B cell (primary cell): Measurements from ENCODE around the gene OR5L1. TPM values are rescaled to one million over a fixed set of nuclear protein-coding genes. Genes with fewer than 3 reads are reported as not detected.

Source experiments
- ATAC-seq: fragments of 200-7000 bp; cut with Tn5 transposase; one replicate; pipeline ENCODE4 v1.10.0; 2021; ENCODE audit warnings: low read depth, mild to moderate bottlenecking, moderate number of reproducible peaks, moderate library complexity
- CTCF ChIA-PET: fragments of 350-600 bp; sonication (Branson Sonifier 250); formaldehyde crosslinking; loops from one replicate; lab custom pipeline; 2021; ENCODE audit warnings: antibody characterized with exemption, inconsistent platforms; lab: Charles Lee
- POLR2A ChIA-PET: fragments of 350-600 bp; sonication (Branson Sonifier 250); formaldehyde crosslinking; loops from one replicate; lab custom pipeline; 2021; ENCODE audit warnings: antibody characterized with exemption; lab: Charles Lee
- DNase-seq: peaks from one replicate; pipeline ENCODE4 v3.0.0; 2013
- H2AFZ ChIP-seq: 2 replicates; pipeline ENCODE4 v1.6.1; 2012; ENCODE audit warnings: mild to moderate bottlenecking, low read depth, low read length; ENCODE audit not compliant: insufficient read depth, poor library complexity, severe bottlenecking
- H3K27ac ChIP-seq, 2 donors: 1 replicate in 1 of 2; 2 replicates in 1 of 2; pipeline ENCODE4 v1.5.1; 2012 to 2013; ENCODE audit warnings: low read length in 2 of 2, mild to moderate bottlenecking in 2 of 2, moderate library complexity in 1 of 2
- H3K27me3 ChIP-seq, 4 experiments: fragments of 200-600 bp in 1 of 4; sonication (generic) in 1 of 4; replicated peaks in 1 of 4; 1 replicate in 2 of 4; 2 replicates in 2 of 4; pipeline versions ENCODE4 v1.6.1 to v1.7.0; 2013 to 2016; ENCODE audit warnings: low read length in 3 of 4, mild to moderate bottlenecking in 2 of 4, mixed read lengths in 1 of 4, moderate library complexity in 1 of 4; ENCODE audit not compliant: insufficient read depth in 4 of 4, control insufficient read depth in 3 of 4; ENCODE audit errors: control extremely low read depth in 1 of 4
- H3K36me3 ChIP-seq, 2 experiments: replicated peaks in 1 of 2; 1 replicate in 1 of 2; 2 replicates in 1 of 2; pipeline versions ENCODE4 v1.6.1 to v1.7.1; 2013; ENCODE audit warnings: low read length in 1 of 2; ENCODE audit not compliant: insufficient read depth in 2 of 2, control insufficient read depth in 1 of 2; ENCODE audit errors: control extremely low read depth in 1 of 2, extremely low read depth in 1 of 2
- H3K4me1 ChIP-seq, 2 donors: fragments of 200-600 bp in 1 of 2; sonication (generic) in 1 of 2; 1 replicate in 1 of 2; 2 replicates in 1 of 2; pipeline versions ENCODE4 v1.5.1 to v1.6.1; 2013 to 2017; ENCODE audit warnings: low read length in 2 of 2; ENCODE audit not compliant: control insufficient read depth in 2 of 2, insufficient read depth in 2 of 2
- H3K4me2 ChIP-seq: replicated peaks from 2 replicates; pipeline ENCODE3; 2012; ENCODE audit warnings: mild to moderate bottlenecking, low read depth, low read length; ENCODE audit not compliant: poor library complexity, severe bottlenecking
- H3K4me3 ChIP-seq, 5 experiments: fragments of 200-600 bp in 1 of 5; sonication (generic) in 1 of 5; 1 replicate in 3 of 5; 2 replicates in 2 of 5; pipeline versions ENCODE4 v1.5.1 to v1.7.0; 2011 to 2016; ENCODE audit warnings: low read length in 4 of 5, mild to moderate bottlenecking in 4 of 5, low read depth in 2 of 5, control low read depth in 1 of 5, moderate library complexity in 1 of 5; ENCODE audit not compliant: insufficient read depth in 1 of 5; ENCODE audit errors: control extremely low read depth in 1 of 5, extremely low read depth in 1 of 5
- H3K79me2 ChIP-seq: fragments of 200-600 bp; sonication (generic); one replicate; pipeline ENCODE4 v1.6.0; 2016; ENCODE audit warnings: low read length; ENCODE audit not compliant: control insufficient read depth, insufficient read depth
- H3K9ac ChIP-seq: fragments of 200-600 bp; sonication (generic); 2 replicates; pipeline ENCODE4 v1.6.1; 2017; ENCODE audit warnings: mild to moderate bottlenecking, low read length, moderate library complexity
- H3K9me3 ChIP-seq, 3 donors: one replicate each; pipeline versions ENCODE4 v1.6.1 to v1.7.1; 2013; ENCODE audit warnings: low read length in 2 of 3; ENCODE audit not compliant: control insufficient read depth in 2 of 3, insufficient read depth in 1 of 3; ENCODE audit errors: control extremely low read depth in 1 of 3
- H4K20me1 ChIP-seq: 2 replicates; pipeline ENCODE4 v1.6.0; 2012; ENCODE audit warnings: mild to moderate bottlenecking, low read length; ENCODE audit not compliant: insufficient read depth, control insufficient read depth, poor library complexity, severe bottlenecking
- H3K27ac Mint-ChIP-seq: one replicate; pipeline ENCODE4 v1.8.0; 2021; ENCODE audit warnings: mixed read lengths
- H3K27me3 Mint-ChIP-seq: one replicate; pipeline ENCODE4 v1.8.0; 2021; ENCODE audit warnings: mixed read lengths
- H3K4me1 Mint-ChIP-seq: one replicate; pipeline ENCODE4 v1.8.0; 2021; ENCODE audit warnings: mixed read lengths
- H3K4me3 Mint-ChIP-seq: one replicate; pipeline ENCODE4 v1.8.0; 2021; ENCODE audit warnings: mixed read lengths
- H3K9me3 Mint-ChIP-seq: one replicate; pipeline ENCODE4 v1.8.0; 2022; ENCODE audit warnings: mixed read lengths; ENCODE audit not compliant: insufficient read depth
- CTCF ChIP-seq: fragments of 200-600 bp; IDR thresholded peaks from one replicate; pipeline ENCODE4 v1.8.0; 2022; ENCODE audit warnings: antibody characterized with exemption, mild to moderate bottlenecking
- EZH2 ChIP-seq: IDR thresholded peaks from 2 replicates; pipeline ENCODE4 v1.6.1; 2012; ENCODE audit warnings: borderline replicate concordance, low read depth, mild to moderate bottlenecking, moderate library complexity, low read length; ENCODE audit not compliant: insufficient read depth, poor library complexity, severe bottlenecking
- WGBS: methylation state at CpG from one replicate; pipeline ENCODE4 v1.1.5; 2013; ENCODE audit warnings: missing lambda C conversion rate; ENCODE audit not compliant: insufficient coverage; 5-methylcytosine and 5-hydroxymethylcytosine counted together
- intact Hi-C: fragments of 100-400 bp; cut with micrococcal nuclease; formaldehyde crosslinking; loops from one replicate; pipeline ENCODE4 v1.10.0; 2022
- polyA plus RNA-seq: library from polyadenylated mRNA; depleted of rRNA; stranded (reverse); fragments of >200 nt; gene quantifications from 2 replicates; pipeline ENCODE4 v1.2.3, GENCODE V29; 2012
- total RNA-seq, 2 donors: library from RNA; stranded (reverse); fragments of 120-200 nt in 1 of 2; gene quantifications; 1 replicate in 1 of 2; 2 replicates in 1 of 2; pipeline versions ENCODE4 v1.2.3 to v1.2.4, GENCODE V29; 2013 to 2022

The OR5L1 gene
- total and polyA plus RNA-seq, 2 donors (not counting 1 experiment from before 2014, with no cell fraction given), result not detected

GRCh38 chr11:55854704-55855103 is 43.5 kb downstream of the OR5L1 start:
- Histone ChIP-seq H3K9ac (no peak overlapping the region), H3K27me3 (no peaks in the 10 kb centered on the region), H2AFZ (no peak overlapping the region), H4K20me1 (no peaks in the 10 kb centered on the region), H3K4me2 (no peak overlapping the region), H3K27ac (no peak overlapping the region), H3K79me2 (no peaks in the 10 kb centered on the region), H3K4me1 (no peaks in the 10 kb centered on the region), H3K4me3 (no peak overlapping the region), H3K36me3 (no peaks in the 10 kb centered on the region), H3K9me3 (peaks cover 0 to 3% (median 1%) of the 10 kb centered on the region in 3 donors)
- TF ChIP-seq CTCF, result no peak
- no peak for TF ChIP-seq EZH2
- Mint-ChIP-seq H3K27ac (no peak overlapping the region), H3K4me3 (no peak overlapping the region), H3K27me3 (no peaks in the 10 kb centered on the region), H3K9me3 (peaks cover 2% of the 10 kb centered on the region), H3K4me1 (no peaks in the 10 kb centered on the region)
- 40% methylated on average over 1 of the region's 1 CpG for WGBS
- DNase-seq, result no peak
- CTCF ChIA-PET, result no interaction called here
- intact Hi-C loops, result no loop called here
- POLR2A ChIA-PET, result no interaction called here
- no peak for ATAC-seq

Other genes starting within 250 kb of the OR5L1 start
- not detected in 2 replicates for gene OR4C16, start 239.2 kb upstream of the OR5L1 start, total RNA-seq
- gene OR4C16, start 239.2 kb upstream of the OR5L1 start, polyA plus RNA-seq, result not detected in 2 replicates
- not detected in 2 replicates for gene OR4C11, start 203.7 kb upstream of the OR5L1 start, total RNA-seq
- gene OR4C11, start 203.7 kb upstream of the OR5L1 start, polyA plus RNA-seq, result not detected in 2 replicates
- gene OR4P4, start 176.3 kb upstream of the OR5L1 start, total RNA-seq, result not detected in 2 replicates
- not detected in 2 replicates for gene OR4P4, start 176.3 kb upstream of the OR5L1 start, polyA plus RNA-seq
- not detected in 2 replicates for gene OR4S2, start 163.0 kb upstream of the OR5L1 start, total RNA-seq
- gene OR4S2, start 163.0 kb upstream of the OR5L1 start, polyA plus RNA-seq, result not detected in 2 replicates
- gene OR4C6, start 149.2 kb upstream of the OR5L1 start, total RNA-seq, result not detected in 2 replicates
- gene OR4C6, start 149.2 kb upstream of the OR5L1 start, polyA plus RNA-seq, result 0.28 TPM in 1 of 2 replicates, not detected in the other
- not detected in 2 replicates for gene OR5D13, start 37.9 kb upstream of the OR5L1 start, total RNA-seq
- gene OR5D13, start 37.9 kb upstream of the OR5L1 start, polyA plus RNA-seq, result not detected in 2 replicates
- gene OR5D14, start 15.8 kb upstream of the OR5L1 start, total RNA-seq, result not detected in 2 replicates
- not detected in 2 replicates for gene OR5D14, start 15.8 kb upstream of the OR5L1 start, polyA plus RNA-seq
- not detected in 2 replicates for gene OR5D18, start 8.3 kb downstream of the OR5L1 start, total RNA-seq
- not detected in 2 replicates for gene OR5D18, start 8.3 kb downstream of the OR5L1 start, polyA plus RNA-seq
- gene OR5L2, start 15.9 kb downstream of the OR5L1 start, total RNA-seq, result not detected in 2 replicates
- gene OR5L2, start 15.9 kb downstream of the OR5L1 start, polyA plus RNA-seq, result not detected in 2 replicates
- not detected in 2 replicates for gene OR5D16, start 27.4 kb downstream of the OR5L1 start, total RNA-seq
- not detected in 2 replicates for gene OR5D16, start 27.4 kb downstream of the OR5L1 start, polyA plus RNA-seq
- not detected in 2 replicates for gene TRIM51, start 71.9 kb downstream of the OR5L1 start, total RNA-seq
- not detected in 2 replicates for gene TRIM51, start 71.9 kb downstream of the OR5L1 start, polyA plus RNA-seq
- gene OR5W2, start 103.2 kb downstream of the OR5L1 start, total RNA-seq, result not detected in 2 replicates
- not detected in 2 replicates for gene OR5W2, start 103.2 kb downstream of the OR5L1 start, polyA plus RNA-seq
- gene OR5I1, start 125.0 kb downstream of the OR5L1 start, total RNA-seq, result not detected in 2 replicates
- gene OR5I1, start 125.0 kb downstream of the OR5L1 start, polyA plus RNA-seq, result not detected in 2 replicates
- not detected in 2 replicates for gene OR10AG1, start 158.6 kb downstream of the OR5L1 start, total RNA-seq
- not detected in 2 replicates for gene OR10AG1, start 158.6 kb downstream of the OR5L1 start, polyA plus RNA-seq
- not detected in 2 replicates for gene OR5F1, start 183.3 kb downstream of the OR5L1 start, total RNA-seq
- gene OR5F1, start 183.3 kb downstream of the OR5L1 start, polyA plus RNA-seq, result not detected in 2 replicates
- not detected in 2 replicates for gene OR5AS1, start 216.3 kb downstream of the OR5L1 start, total RNA-seq
- gene OR5AS1, start 216.3 kb downstream of the OR5L1 start, polyA plus RNA-seq, result not detected in 2 replicates